ENCODE data around the gene IL22. TPM values are rescaled to one million over a fixed set of nuclear protein-coding genes. Genes with fewer than 3 reads are reported as not detected.

The IL22 gene
- total RNA-seq, 4 donors from 2014 or later, result not detected

GRCh38 chr12:68225576-68226476, 27.6 kb downstream of the IL22 start, which contains the start of gene IL26:
Gene IL26 (minus strand): TSS chr12:68225810. CDS start chr12:68225756, 54 bp downstream.
- no peaks in the 10 kb centered on the region for H3K27me3 ChIP-seq
- peaks cover 13% of the 10 kb centered on the region for H3K4me1 ChIP-seq
- H3K4me3 ChIP-seq, result no peak within 1 kb of the TSS
- no peaks in the 10 kb centered on the region for H3K9me3 ChIP-seq
- TF ChIP-seq POLR2A (IDR thresholded peaks at IDR 0.05), result no peak
- TF ChIP-seq CTCF (IDR thresholded peaks at IDR 0.05), result no peak
- TF ChIP-seq POLR2AphosphoS5 (IDR thresholded peaks at IDR 0.05), result no peak
- no peak for TF ChIP-seq EP300 (IDR thresholded peaks at IDR 0.05)
- DNase-seq (ENCODE audit: low spot score in 2 of 2), result no peak
- WGBS, result 73% methylated on average over 8 of the region's 8 CpGs
- no peaks in the 10 kb centered on the region for H3K36me3 ChIP-seq
- H3K27ac ChIP-seq, result no peak within 1 kb of the TSS

DNA sequence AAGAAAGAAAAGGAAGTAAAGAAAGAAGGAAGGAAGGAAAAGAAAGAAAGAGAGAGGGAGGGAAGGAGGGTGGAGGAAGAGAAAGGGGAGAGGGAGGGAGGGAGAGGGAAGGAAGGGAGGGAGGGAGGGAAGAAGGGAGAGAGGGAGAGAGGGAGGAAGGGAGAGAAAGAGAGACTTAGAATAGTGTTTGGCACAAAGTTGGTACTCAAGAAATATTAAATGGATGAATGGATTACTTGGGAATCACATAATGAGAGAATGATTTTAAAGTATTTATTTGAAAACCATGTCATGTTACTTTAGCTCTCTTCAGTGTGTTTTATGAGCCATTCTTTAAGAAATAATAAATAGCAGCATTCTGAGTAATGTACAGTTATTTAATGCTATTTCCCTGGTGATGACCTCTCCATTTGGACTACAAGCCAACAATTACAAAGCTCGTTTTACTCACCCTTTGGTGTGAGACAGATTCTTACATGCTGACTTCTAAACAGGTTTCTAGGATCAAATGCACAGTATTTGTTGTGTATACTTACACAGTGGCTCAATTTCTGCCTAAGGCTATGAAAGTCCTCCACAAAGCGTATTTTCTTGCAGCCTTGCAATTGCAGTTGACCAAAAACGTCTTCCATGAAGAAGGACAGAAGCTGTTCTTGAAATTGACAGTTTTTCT, 28.7 kb downstream of the IL22 start:
- H3K9me3 ChIP-seq, result no peaks in the 10 kb centered on the region
- DNase-seq (ENCODE audit: low spot score in 2 of 2), result no peak
- TF ChIP-seq EP300 (IDR thresholded peaks at IDR 0.05), result no peak
- no peak for TF ChIP-seq POLR2A (IDR thresholded peaks at IDR 0.05)
- TF ChIP-seq CTCF (IDR thresholded peaks at IDR 0.05), result no peak
- no peak for TF ChIP-seq POLR2AphosphoS5 (IDR thresholded peaks at IDR 0.05)
- H3K27ac ChIP-seq, result no peak overlapping the region
- WGBS, result 46% methylated on average over 3 of the region's 3 CpGs
- H3K36me3 ChIP-seq, result no peaks in the 10 kb centered on the region
- H3K27me3 ChIP-seq, result no peaks in the 10 kb centered on the region
- H3K4me1 ChIP-seq, result peaks cover 13% of the 10 kb centered on the region
- no peak overlapping the region for H3K4me3 ChIP-seq

DNA sequence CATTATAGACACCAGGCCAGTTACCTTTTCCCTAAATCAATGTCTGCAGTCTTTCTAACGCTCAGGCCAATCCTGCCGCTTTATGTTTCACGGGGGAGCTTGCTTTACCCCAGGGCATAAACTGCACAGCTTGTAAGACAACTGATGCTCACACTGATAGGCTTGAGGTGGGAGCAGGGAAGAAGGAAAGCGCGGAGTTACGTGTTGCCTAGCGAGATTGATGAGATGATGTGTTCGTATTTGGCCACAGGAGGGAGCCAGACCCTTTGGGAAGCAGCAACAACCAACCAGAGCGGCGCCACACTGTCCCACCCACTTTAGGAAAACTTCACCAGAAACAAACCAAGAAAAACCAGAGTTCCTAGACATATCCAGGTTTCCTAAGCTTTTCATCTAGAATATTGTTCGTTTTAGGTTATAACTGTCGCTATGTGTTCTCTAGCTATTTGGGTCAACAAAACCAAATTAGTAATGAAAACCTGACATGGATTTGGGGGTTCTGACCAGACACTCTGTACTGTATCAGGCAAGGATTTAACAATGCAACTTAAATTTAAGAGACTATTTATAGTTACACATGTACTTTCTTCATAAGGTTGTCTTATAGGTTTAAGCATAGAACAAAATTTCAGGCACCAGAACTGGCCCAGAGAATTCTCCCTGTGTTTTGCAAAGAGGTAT, 30.2 kb downstream of the IL22 start:
- Histone ChIP-seq H3K27me3 (no peaks in the 10 kb centered on the region), H3K9me3 (no peaks in the 10 kb centered on the region), H3K27ac (no peak overlapping the region), H3K36me3 (no peaks in the 10 kb centered on the region), H3K4me1 (peaks cover 13% of the 10 kb centered on the region), H3K4me3 (no peak overlapping the region)
- 3% methylated on average over 12 of the region's 12 CpGs for WGBS
- no peak for TF ChIP-seq POLR2AphosphoS5 (IDR thresholded peaks at IDR 0.05)
- TF ChIP-seq EP300 (IDR thresholded peaks at IDR 0.05), result no peak
- peak; percentile 59 to 72 for TF ChIP-seq CTCF (IDR thresholded peaks at IDR 0.05)
- no peak for TF ChIP-seq POLR2A (IDR thresholded peaks at IDR 0.05)
- DNase-seq (ENCODE audit: low spot score in 2 of 2), result peak; percentile 81 to 84

- Histone ChIP-seq H3K4me1 (peaks cover 13% of the 10 kb centered on the region), H3K9me3 (no peaks in the 10 kb centered on the region), H3K27me3 (no peaks in the 10 kb centered on the region), H3K4me3 (no peak overlapping the region), H3K36me3 (no peaks in the 10 kb centered on the region), H3K27ac (no peak overlapping the region)
- DNase-seq (ENCODE audit: low spot score in 2 of 2), result no peak
- 37% methylated on average over 6 of the region's 6 CpGs for WGBS
- TF ChIP-seq POLR2AphosphoS5 (IDR thresholded peaks at IDR 0.05) (no peak), CTCF (IDR thresholded peaks at IDR 0.05) (no peak), EP300 (IDR thresholded peaks at IDR 0.05) (no peak), POLR2A (IDR thresholded peaks at IDR 0.05) (no peak)
Measured at GRCh38 chr12:68222326-68222725, 31.1 kb downstream of the IL22 start.

All from suprapubic skin (tissue), 4 donors.